Karpas-422 (cell line): ENCODE results near the gene RAB12. TPM values are rescaled to one million over a fixed set of nuclear protein-coding genes. Genes with fewer than 3 reads are reported as not detected.

Experiments used
- DNase-seq: peaks from one replicate; pipeline ENCODE4 v3.0.0-alpha.2; 2015
- H2AFZ ChIP-seq: fragments of 200-600 bp; sonication (generic); 2 replicates; pipeline ENCODE4 v1.6.1; 2014; ENCODE audit warnings: antibody characterized with exemption, low read length, mixed read lengths
- H3K27ac ChIP-seq: fragments of 200-600 bp; sonication (generic); 2 replicates; pipeline ENCODE4 v1.5.1; 2014; ENCODE audit warnings: mild to moderate bottlenecking, low read length, moderate library complexity
- H3K27me3 ChIP-seq: fragments of 200-600 bp; sonication (generic); 2 replicates; pipeline ENCODE4 v1.6.1; 2014; ENCODE audit warnings: low read length, mixed read lengths
- H3K36me3 ChIP-seq: fragments of 200-600 bp; sonication (generic); 2 replicates; pipeline ENCODE4 v1.6.1; 2014; ENCODE audit warnings: low read length, mixed read lengths; ENCODE audit not compliant: insufficient read depth
- H3K4me1 ChIP-seq: fragments of 200-600 bp; sonication (generic); 2 replicates; pipeline ENCODE4 v1.6.1; 2014; ENCODE audit warnings: mild to moderate bottlenecking, low read length, mixed read lengths
- H3K4me2 ChIP-seq: fragments of 200-600 bp; sonication (generic); 2 replicates; pipeline ENCODE4 v1.6.1; 2014; ENCODE audit warnings: low read length, low read depth, mild to moderate bottlenecking; ENCODE audit not compliant: poor library complexity, severe bottlenecking
- H3K4me3 ChIP-seq: fragments of 200-600 bp; sonication (generic); 2 replicates; pipeline ENCODE4 v1.5.1; 2014; ENCODE audit warnings: mild to moderate bottlenecking, antibody characterized with exemption, low read length, mixed read lengths
- H3K79me2 ChIP-seq: fragments of 200-600 bp; sonication (generic); 2 replicates; pipeline ENCODE4 v1.6.1; 2014; ENCODE audit warnings: mild to moderate bottlenecking, low read length, mixed read lengths
- H3K9ac ChIP-seq: fragments of 200-600 bp; sonication (generic); 2 replicates; pipeline ENCODE4 v1.6.0; 2014; ENCODE audit warnings: low read length
- H3K9me2 ChIP-seq: fragments of 200-600 bp; sonication (generic), shearing (Covaris generic); replicated peaks from 2 replicates; pipeline ENCODE4 v1.6.0; 2014; ENCODE audit warnings: mild to moderate bottlenecking, low read length, moderate library complexity; ENCODE audit not compliant: insufficient read depth
- H3K9me3 ChIP-seq: fragments of 300-700, 200-600 bp; sonication (generic); 2 replicates; pipeline ENCODE4 v1.6.1; 2014; ENCODE audit warnings: low read length, mixed read lengths
- H4K20me1 ChIP-seq: fragments of 200-600 bp; sonication (generic); 2 replicates; pipeline ENCODE4 v1.6.1; 2014; ENCODE audit warnings: mild to moderate bottlenecking, antibody characterized with exemption, low read length, low read depth; ENCODE audit not compliant: insufficient read depth
- total RNA-seq: library from RNA; depleted of rRNA; stranded (reverse); fragments of >200 nt; shearing (Covaris generic); gene quantifications from 2 replicates; pipeline ENCODE4 v1.2.3, GENCODE V29; 2014; ENCODE audit warnings: low replicate concordance

The RAB12 gene
- total RNA-seq, 1 experiment from 2014 or later: 17.2 TPM

DNA sequence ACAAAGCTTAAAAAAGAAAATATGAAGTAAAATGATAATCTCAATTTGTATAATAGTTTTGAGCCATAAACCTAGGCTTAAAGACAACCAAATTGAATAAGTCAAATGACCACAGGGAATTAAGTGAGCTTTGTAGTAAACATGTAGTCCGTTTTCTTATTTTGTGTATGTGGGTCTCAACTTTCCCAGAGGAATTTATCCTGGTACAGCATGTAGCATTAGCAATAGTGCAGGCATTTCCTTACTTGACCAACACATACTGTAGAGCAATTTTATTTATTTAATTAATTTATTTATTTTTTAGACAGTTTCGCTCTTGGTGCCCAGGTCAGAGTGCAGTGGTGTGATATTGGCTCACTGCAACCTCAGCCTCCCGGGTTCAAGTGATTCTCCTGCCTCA, 58.6 kb downstream of the RAB12 start:
- no peak overlapping the region for H3K9ac ChIP-seq
- H3K79me2 ChIP-seq: no peaks in the 10 kb centered on the region
- DNase-seq: no peak
- no peak overlapping the region for H3K4me3 ChIP-seq
- H3K9me2 ChIP-seq: no peaks in the 10 kb centered on the region
- H3K27ac ChIP-seq: no peak overlapping the region
- H4K20me1 ChIP-seq: 0 out of 2 replicates have a peak, but pooled peaks cover 3% of the 10 kb centered on the region
- H2AFZ ChIP-seq: no peak overlapping the region
- H3K36me3 ChIP-seq: no peaks in the 10 kb centered on the region
- no peaks in the 10 kb centered on the region for H3K4me1 ChIP-seq
- no peak overlapping the region for H3K4me2 ChIP-seq
- H3K27me3 ChIP-seq: no peaks in the 10 kb centered on the region
- no peaks in the 10 kb centered on the region for H3K9me3 ChIP-seq

- Histone ChIP-seq H3K4me3 (no peak overlapping the region), H3K27me3 (no peaks in the 10 kb centered on the region), H3K4me2 (no peak overlapping the region), H3K9ac (no peak overlapping the region), H3K9me2 (no peaks in the 10 kb centered on the region), H3K4me1 (no peaks in the 10 kb centered on the region), H3K27ac (no peak overlapping the region), H4K20me1 (0 out of 2 replicates have a peak, but pooled peaks cover 3% of the 10 kb centered on the region), H3K36me3 (no peaks in the 10 kb centered on the region), H3K9me3 (no peaks in the 10 kb centered on the region), H2AFZ (no peak overlapping the region), H3K79me2 (no peaks in the 10 kb centered on the region)
- no peak for DNase-seq
Observed at GRCh38 chr18:8668381-8668780, 59.1 kb downstream of the RAB12 start.

- no peak overlapping the region for H2AFZ ChIP-seq
Observed at GRCh38 chr18:8669571-8669970, 60.3 kb downstream of the RAB12 start.

GRCh38 chr18:8673256-8674209, 64.3 kb downstream of the RAB12 start:
- no peak overlapping the region for H3K27ac ChIP-seq
- no peaks in the 10 kb centered on the region for H3K4me1 ChIP-seq
- no peak overlapping the region for H3K4me2 ChIP-seq
- DNase-seq: no peak
- no peak overlapping the region for H2AFZ ChIP-seq
- no peak overlapping the region for H3K9ac ChIP-seq
- H3K79me2 ChIP-seq: no peaks in the 10 kb centered on the region
- H3K36me3 ChIP-seq: no peaks in the 10 kb centered on the region
- no peaks in the 10 kb centered on the region for H4K20me1 ChIP-seq
- H3K9me2 ChIP-seq: no peaks in the 10 kb centered on the region
- no peaks in the 10 kb centered on the region for H3K9me3 ChIP-seq
- H3K27me3 ChIP-seq: no peaks in the 10 kb centered on the region
- no peak overlapping the region for H3K4me3 ChIP-seq

More at GRCh38 chr18:8669571-8669970, 60.3 kb downstream of the RAB12 start:
- Histone ChIP-seq H4K20me1 (0 out of 2 replicates have a peak, but pooled peaks cover 3% of the 10 kb centered on the region), H3K9me2 (no peaks in the 10 kb centered on the region), H3K9me3 (no peaks in the 10 kb centered on the region), H3K36me3 (no peaks in the 10 kb centered on the region), H3K4me3 (no peak overlapping the region), H3K4me2 (no peak overlapping the region), H3K79me2 (no peaks in the 10 kb centered on the region), H3K9ac (no peak overlapping the region), H3K27me3 (no peaks in the 10 kb centered on the region), H3K4me1 (no peaks in the 10 kb centered on the region), H3K27ac (no peak overlapping the region)
- DNase-seq: no peak

DNA sequence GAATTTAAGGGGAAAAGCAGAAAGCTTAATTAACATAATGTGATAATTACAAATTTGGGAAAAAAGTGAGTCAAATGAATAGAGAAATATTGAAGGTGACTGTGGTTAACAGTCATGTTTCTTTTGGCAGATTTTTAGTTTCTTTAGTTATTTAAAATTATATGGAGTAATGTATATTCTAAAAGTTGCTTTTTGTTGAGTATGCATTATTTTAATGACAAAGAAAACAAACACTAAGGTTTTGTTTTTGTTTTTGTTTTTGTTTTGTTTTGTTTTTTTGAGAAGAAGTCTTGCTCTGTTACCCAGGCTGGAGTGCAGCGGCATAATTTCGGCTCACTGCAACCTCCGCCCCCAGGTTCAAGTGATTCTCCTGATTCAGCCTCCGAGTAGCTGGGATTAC, 65.8 kb downstream of the RAB12 start:
- Histone ChIP-seq H2AFZ (no peak overlapping the region), H3K4me2 (no peak overlapping the region), H3K4me1 (no peaks in the 10 kb centered on the region), H3K9ac (no peak overlapping the region), H3K9me3 (no peaks in the 10 kb centered on the region), H3K27me3 (no peaks in the 10 kb centered on the region), H3K79me2 (no peaks in the 10 kb centered on the region), H3K27ac (no peak overlapping the region), H3K4me3 (no peak overlapping the region), H3K9me2 (no peaks in the 10 kb centered on the region), H3K36me3 (no peaks in the 10 kb centered on the region), H4K20me1 (no peaks in the 10 kb centered on the region)
- DNase-seq: no peak

GRCh38 chr18:8681196-8681595, 72.0 kb downstream of the RAB12 start:
- no peaks in the 10 kb centered on the region for H3K27me3 ChIP-seq
- no peak overlapping the region for H3K9ac ChIP-seq
- no peaks in the 10 kb centered on the region for H3K4me1 ChIP-seq
- no peaks in the 10 kb centered on the region for H3K36me3 ChIP-seq
- H3K4me3 ChIP-seq: no peak overlapping the region
- no peak overlapping the region for H3K4me2 ChIP-seq
- H3K9me3 ChIP-seq: no peaks in the 10 kb centered on the region
- H3K9me2 ChIP-seq: no peaks in the 10 kb centered on the region
- no peak for DNase-seq
- H4K20me1 ChIP-seq: no peaks in the 10 kb centered on the region
- H2AFZ ChIP-seq: no peak overlapping the region
- H3K79me2 ChIP-seq: no peaks in the 10 kb centered on the region
- no peak overlapping the region for H3K27ac ChIP-seq

GRCh38 chr18:8684577-8684976, 75.3 kb downstream of the RAB12 start:
- H3K9me3 ChIP-seq: no peaks in the 10 kb centered on the region
- no peak overlapping the region for H3K27ac ChIP-seq
- H3K4me3 ChIP-seq: no peak overlapping the region
- no peaks in the 10 kb centered on the region for H3K27me3 ChIP-seq
- no peaks in the 10 kb centered on the region for H3K4me1 ChIP-seq
- no peak overlapping the region for H3K4me2 ChIP-seq
- H3K79me2 ChIP-seq: no peaks in the 10 kb centered on the region
- no peak overlapping the region for H2AFZ ChIP-seq
- no peaks in the 10 kb centered on the region for H4K20me1 ChIP-seq
- H3K9me2 ChIP-seq: no peaks in the 10 kb centered on the region
- H3K9ac ChIP-seq: no peak overlapping the region
- H3K36me3 ChIP-seq: no peaks in the 10 kb centered on the region
- no peak for DNase-seq

GRCh38 chr18:8685141-8685913, 76.1 kb downstream of the RAB12 start:
- Histone ChIP-seq H3K9ac (no peak overlapping the region), H3K4me1 (no peaks in the 10 kb centered on the region), H3K36me3 (no peaks in the 10 kb centered on the region), H3K9me2 (no peaks in the 10 kb centered on the region), H3K27me3 (no peaks in the 10 kb centered on the region), H3K27ac (no peak overlapping the region), H3K79me2 (no peaks in the 10 kb centered on the region), H4K20me1 (no peaks in the 10 kb centered on the region), H3K4me3 (no peak overlapping the region), H2AFZ (no peak overlapping the region), H3K4me2 (no peak overlapping the region), H3K9me3 (no peaks in the 10 kb centered on the region)
- no peak for DNase-seq
